ENCODE data around the gene CTSZ. TPM values are rescaled to one million over a fixed set of nuclear protein-coding genes. Genes with fewer than 3 reads are reported as not detected.

CTSZ gene
- polyA plus RNA-seq, 3 donors = 62.6 to 755 (median 86.4) TPM

- H3K9ac ChIP-seq (ENCODE audit: insufficient read depth, low read length, poor library complexity, severe bottlenecking) = peak overlapping the region; percentile 27
Observed at GRCh38 chr20:59018817-59019216, 11.8 kb upstream of the CTSZ start.

DNA sequence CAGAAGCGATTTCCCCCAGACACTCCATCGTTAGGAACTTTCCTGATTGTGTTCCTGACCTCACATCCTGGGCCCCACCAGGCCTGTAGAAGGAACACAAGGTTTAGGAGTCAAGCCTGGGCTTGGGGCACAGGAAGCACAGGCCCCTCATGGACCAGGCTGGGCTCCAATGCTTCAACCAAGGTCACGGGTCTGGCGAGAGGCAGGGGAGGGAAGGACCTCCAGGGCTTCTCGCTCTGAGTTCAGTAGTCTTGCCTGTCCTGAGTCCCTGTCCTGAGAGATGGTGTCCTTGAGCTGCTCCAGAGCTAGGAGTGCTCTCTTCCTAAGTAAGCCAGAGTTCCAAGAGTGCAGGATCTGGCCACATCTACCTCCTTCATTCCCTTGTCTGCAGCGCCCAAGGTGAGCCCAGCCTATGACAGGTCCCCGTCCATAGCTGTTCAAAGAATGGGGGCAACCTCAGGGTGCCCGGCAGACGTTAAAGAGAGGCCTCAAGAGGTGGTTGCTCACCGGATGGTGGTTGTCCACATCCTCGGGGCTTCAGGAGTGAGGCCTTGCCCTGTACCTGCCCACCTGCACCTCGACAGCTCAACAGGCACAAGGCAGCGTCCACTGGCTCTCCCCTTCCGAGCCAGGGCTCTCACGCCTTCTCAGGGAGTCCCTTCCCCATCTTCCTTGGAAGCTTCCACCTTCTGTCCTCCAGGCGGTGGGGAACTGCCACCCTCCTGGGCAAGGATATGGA, 10.6 kb upstream of the CTSZ start:
- H3K36me3 ChIP-seq (replicated peaks in 1 of 2; ENCODE audit: control insufficient read depth in 1 of 2, insufficient read depth in 2 of 2, low read length in 2 of 2) = peaks cover 2 to 18% of the 10 kb centered on the region in 2 donors
- H3K9ac ChIP-seq (ENCODE audit: insufficient read depth, low read length, poor library complexity, severe bottlenecking) = no peak overlapping the region
- no peak overlapping the region for H3K4me3 Mint-ChIP-seq
- peaks cover 5 to 16% (median 10%) of the 10 kb centered on the region in 3 donors for H3K27me3 Mint-ChIP-seq (ENCODE audit: low read depth in 3 of 3)
- H3K36me3 Mint-ChIP-seq = peaks cover 42 to 59% of the 10 kb centered on the region in 2 donors
- H3K9me3 Mint-ChIP-seq = no peaks in the 10 kb centered on the region
- H3K9me3 ChIP-seq (replicated peaks in 1 of 2; ENCODE audit: control insufficient read depth in 1 of 2, insufficient read depth in 1 of 2, low read length in 2 of 2) = no peaks in the 10 kb centered on the region
- peak overlapping the region in 3 of 7 donors; percentile 7 to 75 (median 72) for H3K27ac Mint-ChIP-seq
- peaks cover 26% of the 10 kb centered on the region for H3K4me1 Mint-ChIP-seq
- intact Hi-C loops (cut with micrococcal nuclease) = no loop called here
- DNase-seq = no peak
- TF ChIP-seq CTCF (IDR thresholded peaks at IDR 0.05) = no peak
- H3K4me1 ChIP-seq (ENCODE audit: control insufficient read depth in 1 of 2, insufficient read depth in 2 of 2, low read length in 2 of 2) = peaks cover 4 to 10% of the 10 kb centered on the region in 2 donors
- no peak overlapping the region for H3K4me2 ChIP-seq (replicated peaks; ENCODE audit: extremely low read depth, low read length, poor library complexity, severe bottlenecking)
- no peak overlapping the region for H3K4me3 ChIP-seq (replicated peaks in 1 of 3; ENCODE audit: low read depth in 2 of 3, low read length in 3 of 3)
- no peaks in the 10 kb centered on the region for H3K79me2 ChIP-seq (ENCODE audit: insufficient read depth, low read length)
- no peak overlapping the region for H3K27ac ChIP-seq (ENCODE audit: low read depth in 1 of 2, low read length in 2 of 2)
- H4K20me1 ChIP-seq (ENCODE audit: insufficient read depth, low read length) = peaks cover 27% of the 10 kb centered on the region
- 95% methylated on average over 9 of the region's 16 CpGs for WGBS (ENCODE audit: insufficient coverage)
- no peaks in the 10 kb centered on the region for H3K27me3 ChIP-seq (ENCODE audit: control insufficient read depth in 2 of 2, insufficient read depth in 2 of 2, low read length in 2 of 2)
- no peak overlapping the region for H2AFZ ChIP-seq (ENCODE audit: insufficient read depth, low read depth, low read length, poor library complexity, severe bottlenecking)

More at GRCh38 chr20:59018817-59019216, 11.8 kb upstream of the CTSZ start:
- Histone ChIP-seq H3K9me3 (replicated peaks in 1 of 2; ENCODE audit: control insufficient read depth in 1 of 2, insufficient read depth in 1 of 2, low read length in 2 of 2) (no peaks in the 10 kb centered on the region), H3K4me1 (ENCODE audit: control insufficient read depth in 1 of 2, insufficient read depth in 2 of 2, low read length in 2 of 2) (peaks cover 4 to 10% of the 10 kb centered on the region in 2 donors), H4K20me1 (ENCODE audit: insufficient read depth, low read length) (peaks cover 38% of the 10 kb centered on the region), H3K27ac (ENCODE audit: low read depth in 1 of 2, low read length in 2 of 2) (no peak overlapping the region), H2AFZ (ENCODE audit: insufficient read depth, low read depth, low read length, poor library complexity, severe bottlenecking) (no peak overlapping the region), H3K79me2 (ENCODE audit: insufficient read depth, low read length) (peaks cover 1% of the 10 kb centered on the region), H3K4me3 (replicated peaks in 1 of 3; ENCODE audit: low read depth in 2 of 3, low read length in 3 of 3) (no peak overlapping the region), H3K36me3 (replicated peaks in 1 of 2; ENCODE audit: control insufficient read depth in 1 of 2, insufficient read depth in 2 of 2, low read length in 2 of 2) (peaks cover 14 to 29% of the 10 kb centered on the region in 2 donors), H3K4me2 (replicated peaks; ENCODE audit: extremely low read depth, low read length, poor library complexity, severe bottlenecking) (no peak overlapping the region), H3K27me3 (ENCODE audit: control insufficient read depth in 2 of 2, insufficient read depth in 2 of 2, low read length in 2 of 2) (no peaks in the 10 kb centered on the region)
- no peak for DNase-seq
- no peak for TF ChIP-seq CTCF (IDR thresholded peaks at IDR 0.05)
- H3K4me3 Mint-ChIP-seq = no peak overlapping the region
- H3K4me1 Mint-ChIP-seq = peaks cover 26% of the 10 kb centered on the region
- intact Hi-C loops (cut with micrococcal nuclease) = no loop called here
- peak overlapping the region in 1 of 7 donors; percentile 59 for H3K27ac Mint-ChIP-seq
- H3K36me3 Mint-ChIP-seq = peaks cover 46 to 64% of the 10 kb centered on the region in 2 donors
- H3K9me3 Mint-ChIP-seq = no peaks in the 10 kb centered on the region
- H3K27me3 Mint-ChIP-seq (ENCODE audit: low read depth in 3 of 3) = peaks cover 0 to 12% (median 9%) of the 10 kb centered on the region in 3 donors
- 98% methylated on average over 7 of the region's 10 CpGs for WGBS (ENCODE audit: insufficient coverage)

Data from CD14-positive monocyte (primary cell).